ENCODE results near the gene CRBN.

The CRBN gene

GRCh38 chr3:3179407-3180094 is at the start of gene CRBN:
TSS of gene CRBN (minus strand) at chr3:3179691. CDS start at chr3:3179687, 4 bp downstream.
- peak; percentile 80 for DNase-seq (ENCODE audit: low read depth)

- no peak for DNase-seq (ENCODE audit: low read depth)
Measured at GRCh38 chr3:3227640-3228039, 48.1 kb upstream of the CRBN start.

- DNase-seq (ENCODE audit: low read depth): no peak
Measured at GRCh38 chr3:3221528-3221927, 42.0 kb upstream of the CRBN start.

GRCh38 chr3:3216401-3216800 is 36.9 kb upstream of the CRBN start:
- no peak for DNase-seq (ENCODE audit: low read depth)

GRCh38 chr3:3212781-3213440 is 33.4 kb upstream of the CRBN start:
- no peak for DNase-seq (ENCODE audit: low read depth)

GRCh38 chr3:3209714-3210113 is 30.2 kb upstream of the CRBN start:
- no peak for DNase-seq (ENCODE audit: low read depth)

- DNase-seq (ENCODE audit: low read depth): no peak
Measured at GRCh38 chr3:3209057-3209456, 29.6 kb upstream of the CRBN start.

- no peak for DNase-seq (ENCODE audit: low read depth)
Measured at GRCh38 chr3:3201611-3202010, 22.1 kb upstream of the CRBN start.

GRCh38 chr3:3200632-3201212 is 21.2 kb upstream of the CRBN start:
- DNase-seq (ENCODE audit: low read depth): no peak

- no peak for DNase-seq (ENCODE audit: low read depth)
Measured at GRCh38 chr3:3199306-3199705, 19.8 kb upstream of the CRBN start.

GRCh38 chr3:3196148-3196861 is 16.8 kb upstream of the CRBN start:
- no peak for DNase-seq (ENCODE audit: low read depth)

GRCh38 chr3:3194861-3195260 is 15.4 kb upstream of the CRBN start:
- no peak for DNase-seq (ENCODE audit: low read depth)

- DNase-seq (ENCODE audit: low read depth): no peak
Measured at GRCh38 chr3:3192286-3192675, 12.8 kb upstream of the CRBN start.

- DNase-seq (ENCODE audit: low read depth): no peak
Measured at GRCh38 chr3:3191675-3192285, 12.3 kb upstream of the CRBN start.

GRCh38 chr3:3189961-3190360 is 10.5 kb upstream of the CRBN start:
- DNase-seq (ENCODE audit: low read depth): no peak

GRCh38 chr3:3189102-3189727 is 9.7 kb upstream of the CRBN start:
- DNase-seq (ENCODE audit: low read depth): no peak

- no peak for DNase-seq (ENCODE audit: low read depth)
Measured at GRCh38 chr3:3184876-3185275, 5.4 kb upstream of the CRBN start.

GRCh38 chr3:3180456-3180855 is 965 bp upstream of the CRBN start:
- DNase-seq (ENCODE audit: low read depth): no peak

- DNase-seq (ENCODE audit: low read depth): no peak
Measured at GRCh38 chr3:3178498-3179328, 778 bp downstream of the CRBN start.

GRCh38 chr3:3177861-3178497 is 1.5 kb downstream of the CRBN start:
- DNase-seq (ENCODE audit: low read depth): no peak

- no peak for DNase-seq (ENCODE audit: low read depth)
Measured at GRCh38 chr3:3172627-3173026, 6.9 kb downstream of the CRBN start.

Measured in stimulated activated CD8-positive, alpha-beta memory T cell treated with anti-CD3 and anti-CD28 coated beads, Interleukin-7, amount 100 ng/mL, for 24 hours (primary cell).